CD4-positive, CD25-positive, alpha-beta regulatory T cell (primary cell): ENCODE data around the gene REXO1. TPM values are rescaled to one million over a fixed set of nuclear protein-coding genes. Genes with fewer than 3 reads are reported as not detected.
A peak's percentile ranks its signal among the peaks of the same experiment; 100 is the strongest.

Source experiments
- ATAC-seq, 2 donors: fragments of 150-1000 bp; cut with Tn5 transposase; one replicate each; pipeline ENCODE4 v1.10.0; 2021; ENCODE audit warnings: low read depth in 2 of 2, moderate number of reproducible peaks in 2 of 2, moderate library complexity in 1 of 2
- DNase-seq, 3 donors: peaks; one replicate each; pipeline versions ENCODE4 v3.0.0 to v3.0.0-alpha.2; 2012 to 2022; ENCODE audit warnings: mixed read lengths in 1 of 3
- H3K27ac ChIP-seq: one replicate; pipeline ENCODE4 v1.7.0; 2013; ENCODE audit warnings: mild to moderate bottlenecking, low read length; ENCODE audit not compliant: insufficient read depth, poor library complexity, severe bottlenecking
- H3K27me3 ChIP-seq: one replicate; pipeline ENCODE4 v1.7.0; 2013; ENCODE audit warnings: low read length; ENCODE audit not compliant: control insufficient read depth, insufficient read depth
- H3K36me3 ChIP-seq: one replicate; pipeline ENCODE4 v1.7.0; 2013; ENCODE audit warnings: mild to moderate bottlenecking, low read length, moderate library complexity; ENCODE audit not compliant: control insufficient read depth, insufficient read depth
- H3K4me1 ChIP-seq: 2 replicates; pipeline ENCODE4 v1.7.0; 2013; ENCODE audit warnings: mild to moderate bottlenecking, low read length; ENCODE audit not compliant: insufficient read depth, control insufficient read depth, poor library complexity, severe bottlenecking
- H3K4me3 ChIP-seq: one replicate; pipeline ENCODE4 v1.7.0; 2013; ENCODE audit warnings: low read depth, mild to moderate bottlenecking, low read length, moderate library complexity
- H3K9me3 ChIP-seq, 2 experiments: 1 replicate in 1 of 2; 2 replicates in 1 of 2; pipeline ENCODE4 v1.7.0; 2013; ENCODE audit warnings: low read length in 2 of 2, mild to moderate bottlenecking in 1 of 2, moderate library complexity in 1 of 2; ENCODE audit not compliant: control insufficient read depth in 2 of 2
- H3K27ac Mint-ChIP-seq, 3 donors: one replicate each; pipeline ENCODE4 v1.8.0; 2020 to 2022; ENCODE audit warnings: mild to moderate bottlenecking in 3 of 3, mixed read lengths in 3 of 3, moderate library complexity in 2 of 3
- H3K27me3 Mint-ChIP-seq: one replicate; pipeline ENCODE4 v1.8.0; 2022; ENCODE audit warnings: mild to moderate bottlenecking, mixed read lengths
- H3K36me3 Mint-ChIP-seq: one replicate; pipeline ENCODE4 v1.8.0; 2020; ENCODE audit warnings: mixed read lengths
- H3K4me1 Mint-ChIP-seq, 4 donors: one replicate each; pipeline ENCODE4 v1.8.0; 2020 to 2022; ENCODE audit warnings: mixed read lengths in 4 of 4, mild to moderate bottlenecking in 1 of 4
- H3K4me3 Mint-ChIP-seq, 4 donors: one replicate each; pipeline ENCODE4 v1.8.0; 2020 to 2022; ENCODE audit warnings: mild to moderate bottlenecking in 4 of 4, mixed read lengths in 4 of 4, moderate library complexity in 3 of 4
- H3K9me3 Mint-ChIP-seq, 7 donors: one replicate each; pipeline ENCODE4 v1.8.0; 2020 to 2022; ENCODE audit warnings: mixed read lengths in 7 of 7, mild to moderate bottlenecking in 3 of 7, moderate library complexity in 2 of 7
- polyA plus RNA-seq, 4 donors: library from polyadenylated mRNA; unstranded; fragments of 300-500 nt; fragmentation: Illumina TruSeq; gene quantifications; one replicate each; pipeline ENCODE4 v1.2.3, GENCODE V29; 2021
- total RNA-seq: library from RNA; stranded (reverse); gene quantifications from one replicate; pipeline ENCODE4 v1.2.3, GENCODE V29; 2022

The REXO1 gene
- total and polyA plus RNA-seq, 5 donors from 2014 or later, result 2.5 to 103 (median 3.7) TPM

- peaks cover 0 to 58% (median 21%) of the 10 kb centered on the region in 4 donors for H3K4me1 Mint-ChIP-seq
- H3K27ac ChIP-seq, result peak overlapping the region; percentile 81
- DNase-seq, result no peak
These were observed 10.3 kb upstream of the REXO1 start for GRCh38 chr19:1858412-1859081.

GRCh38 chr19:1857648-1858326 is 9.5 kb upstream of the REXO1 start:
- DNase-seq (no peak), ATAC-seq (no peak)
- no peaks in the 10 kb centered on the region for H3K9me3 ChIP-seq
- H3K4me1 Mint-ChIP-seq, result peaks cover 0 to 64% (median 25%) of the 10 kb centered on the region in 4 donors
- peak overlapping the region; percentile 38 to 79 (median 75) for H3K27ac Mint-ChIP-seq
- H3K4me3 Mint-ChIP-seq, result peak overlapping the region; percentile 59 to 88 (median 79)
- H3K36me3 ChIP-seq, result no peaks in the 10 kb centered on the region
- H3K27ac ChIP-seq, result peak overlapping the region; percentile 81
- peaks cover 95% of the 10 kb centered on the region for H3K4me1 ChIP-seq
- H3K36me3 Mint-ChIP-seq, result peaks cover 3% of the 10 kb centered on the region
- H3K9me3 Mint-ChIP-seq, result no peaks in the 10 kb centered on the region
- H3K27me3 Mint-ChIP-seq, result no peaks in the 10 kb centered on the region
- H3K27me3 ChIP-seq, result no peaks in the 10 kb centered on the region
- no peak overlapping the region for H3K4me3 ChIP-seq

More at GRCh38 chr19:1858412-1859081, 10.3 kb upstream of the REXO1 start:
- Histone ChIP-seq H3K27me3 (no peaks in the 10 kb centered on the region), H3K4me3 (no peak overlapping the region), H3K36me3 (no peaks in the 10 kb centered on the region), H3K9me3 (no peaks in the 10 kb centered on the region), H3K4me1 (peaks cover 87% of the 10 kb centered on the region)
- Mint-ChIP-seq H3K27me3 (no peaks in the 10 kb centered on the region), H3K4me3 (peak overlapping the region; percentile 59 to 88 (median 69)), H3K9me3 (no peaks in the 10 kb centered on the region), H3K27ac (peak overlapping the region; percentile 38 to 73 (median 43)), H3K36me3 (peaks cover under 1% of the 10 kb centered on the region)
- no peak for ATAC-seq

- Mint-ChIP-seq H3K9me3 (no peaks in the 10 kb centered on the region), H3K27ac (peak overlapping the region in 2 of 3 donors; percentile 20 to 90), H3K4me1 (peaks cover 0 to 65% (median 22%) of the 10 kb centered on the region in 4 donors), H3K27me3 (no peaks in the 10 kb centered on the region), H3K4me3 (peak overlapping the region; percentile 86 to 91 (median 90)), H3K36me3 (peaks cover 3% of the 10 kb centered on the region)
- ATAC-seq, result peak; percentile 4 to 14
- Histone ChIP-seq H3K27me3 (no peaks in the 10 kb centered on the region), H3K4me1 (peaks cover 98% of the 10 kb centered on the region), H3K4me3 (peak overlapping the region; percentile 59), H3K27ac (peak overlapping the region; percentile 81), H3K36me3 (no peaks in the 10 kb centered on the region), H3K9me3 (no peaks in the 10 kb centered on the region)
- peak in 2 of 3 donors; percentile 45 to 54 for DNase-seq
These were observed 8.7 kb upstream of the REXO1 start for GRCh38 chr19:1856698-1857603.

GRCh38 chr19:1856345-1856697 is 8.0 kb upstream of the REXO1 start:
- Mint-ChIP-seq H3K36me3 (peaks cover 3% of the 10 kb centered on the region), H3K4me3 (peak overlapping the region; percentile 86 to 91 (median 90)), H3K4me1 (peaks cover 0 to 61% (median 19%) of the 10 kb centered on the region in 4 donors), H3K9me3 (no peaks in the 10 kb centered on the region), H3K27ac (peak overlapping the region; percentile 83 to 90 (median 86)), H3K27me3 (no peaks in the 10 kb centered on the region)
- H3K27ac ChIP-seq, result peak overlapping the region; percentile 81
- ATAC-seq (no peak), DNase-seq (peak in 1 of 3 donors; percentile 45)
- no peaks in the 10 kb centered on the region for H3K27me3 ChIP-seq
- H3K9me3 ChIP-seq, result no peaks in the 10 kb centered on the region
- H3K4me1 ChIP-seq, result peaks cover 98% of the 10 kb centered on the region
- H3K4me3 ChIP-seq, result peak overlapping the region; percentile 59
- no peaks in the 10 kb centered on the region for H3K36me3 ChIP-seq

GRCh38 chr19:1855828-1856255 is 7.6 kb upstream of the REXO1 start:
- Mint-ChIP-seq H3K27ac (peak overlapping the region; percentile 83 to 90 (median 86)), H3K27me3 (no peaks in the 10 kb centered on the region), H3K9me3 (no peaks in the 10 kb centered on the region), H3K36me3 (peaks cover 3% of the 10 kb centered on the region), H3K4me3 (peak overlapping the region; percentile 86 to 91 (median 90)), H3K4me1 (peaks cover 0 to 61% (median 18%) of the 10 kb centered on the region in 4 donors)
- Histone ChIP-seq H3K27ac (peak overlapping the region; percentile 81), H3K4me1 (peaks cover 96% of the 10 kb centered on the region), H3K36me3 (no peaks in the 10 kb centered on the region), H3K27me3 (no peaks in the 10 kb centered on the region), H3K9me3 (no peaks in the 10 kb centered on the region), H3K4me3 (peak overlapping the region; percentile 59)
- peak in 1 of 2 donors; percentile 10 for ATAC-seq
- peak in 2 of 3 donors; percentile 34 to 75 for DNase-seq

GRCh38 chr19:1855040-1855827 is 7.0 kb upstream of the REXO1 start:
- H3K9me3 Mint-ChIP-seq, result no peaks in the 10 kb centered on the region
- ATAC-seq, result peak; percentile 77 to 79
- H3K4me3 ChIP-seq, result peak overlapping the region; percentile 59
- H3K27ac Mint-ChIP-seq, result peak overlapping the region; percentile 86 to 96 (median 90)
- H3K4me3 Mint-ChIP-seq, result peak overlapping the region; percentile 86 to 91 (median 90)
- H3K9me3 ChIP-seq, result no peaks in the 10 kb centered on the region
- no peaks in the 10 kb centered on the region for H3K36me3 ChIP-seq
- peaks cover 3% of the 10 kb centered on the region for H3K36me3 Mint-ChIP-seq
- no peaks in the 10 kb centered on the region for H3K27me3 ChIP-seq
- H3K27ac ChIP-seq, result peak overlapping the region; percentile 81
- no peaks in the 10 kb centered on the region for H3K27me3 Mint-ChIP-seq
- DNase-seq, result peak; percentile 77 to 96 (median 79)
- H3K4me1 ChIP-seq, result peaks cover 90% of the 10 kb centered on the region
- peaks cover 0 to 62% (median 18%) of the 10 kb centered on the region in 4 donors for H3K4me1 Mint-ChIP-seq
